CD4-positive, alpha-beta T cell treated with Interleukin-15 for 1 hour (primary cell): ENCODE results near the gene CCNJL.
"Not testable (repeated sequence)": the region's sequence is repeated elsewhere in the genome, so short reads cannot be mapped to it uniquely, and the experiment has no call there.

ENCODE experiments used
- DNase-seq: peaks from one replicate; pipeline ENCODE4 v3.0.0-alpha.2; 2020

The CCNJL gene

DNA sequence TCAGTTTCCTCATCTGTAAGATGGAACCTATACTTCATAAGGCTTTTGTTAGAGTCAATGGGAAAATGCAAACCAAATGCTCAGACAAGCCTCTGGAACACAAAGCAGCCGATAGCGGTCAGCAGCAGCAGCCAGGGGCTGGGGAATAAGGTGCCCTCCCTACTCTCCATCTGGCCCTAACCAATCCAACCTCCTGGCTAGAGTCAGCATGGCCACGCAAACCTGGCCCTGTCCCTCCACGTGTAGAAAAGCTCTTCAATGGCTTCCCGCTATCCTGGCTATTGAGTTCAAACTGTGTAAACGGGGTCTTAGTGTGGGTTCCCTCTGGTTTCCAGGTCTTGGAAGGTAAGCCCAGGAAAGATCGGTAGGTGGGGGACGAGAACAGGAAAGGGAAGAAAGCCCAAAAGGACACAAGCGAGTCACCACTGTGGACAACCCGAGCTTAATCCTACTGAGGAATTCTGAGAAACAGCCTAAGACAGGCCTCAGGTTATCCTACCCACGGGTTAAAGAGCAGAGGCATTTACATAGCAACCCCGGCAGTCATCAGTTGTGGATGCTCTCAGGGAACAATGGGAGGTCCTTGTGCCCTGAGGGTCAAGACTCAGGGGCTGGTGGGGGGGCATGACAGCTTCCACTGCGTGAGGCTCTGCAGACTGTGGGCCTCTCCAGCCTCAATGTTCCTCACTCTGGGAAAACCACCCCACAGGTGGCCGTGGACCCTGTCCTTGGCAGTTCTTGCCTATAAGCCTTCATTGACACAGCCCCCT is 52.2 kb downstream of the CCNJL start:
- DNase-seq: no peak

GRCh38 chr5:160259341-160259740 is 53.0 kb downstream of the CCNJL start:
- DNase-seq: no peak

DNA sequence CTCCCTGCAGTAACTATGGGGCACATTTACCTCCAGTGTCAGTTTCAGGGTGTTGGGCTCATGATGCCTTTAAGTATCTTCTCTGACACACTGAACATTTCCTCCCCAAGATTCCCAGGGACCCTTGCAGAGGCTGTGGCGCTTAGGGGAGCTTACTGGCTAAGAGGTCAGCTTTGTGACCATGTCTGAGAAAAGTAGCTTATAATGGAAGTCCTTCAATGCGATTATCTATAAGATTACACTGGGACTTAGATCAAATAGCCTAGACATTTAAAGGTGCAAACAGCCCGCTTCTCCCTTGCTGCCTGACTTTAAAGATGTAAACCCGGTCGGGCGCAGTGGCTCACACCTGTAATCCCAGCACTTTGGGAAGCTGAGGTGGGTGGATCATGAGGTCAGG is 57.7 kb downstream of the CCNJL start:
- no peak for DNase-seq

DNA sequence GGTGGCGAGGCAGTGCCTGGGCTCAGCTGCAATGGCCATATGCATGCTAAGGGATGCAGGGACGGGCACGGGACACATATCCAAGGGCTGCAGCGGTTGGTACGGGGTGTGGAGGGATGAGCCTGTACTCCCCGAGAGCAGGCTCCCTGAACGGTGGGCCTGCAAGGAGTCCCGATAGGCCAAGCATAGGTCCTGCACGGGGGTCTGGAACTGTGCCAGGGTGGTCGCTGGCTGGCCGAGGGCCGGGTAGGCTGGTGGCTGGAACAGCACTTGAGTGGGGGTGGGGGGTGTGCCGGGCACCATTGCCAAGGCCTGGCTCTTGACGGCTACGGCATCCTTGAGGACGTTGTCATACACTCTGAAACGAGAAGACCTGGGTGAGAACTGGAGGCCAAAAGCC is 58.9 kb downstream of the CCNJL start:
- DNase-seq: no peak

DNA sequence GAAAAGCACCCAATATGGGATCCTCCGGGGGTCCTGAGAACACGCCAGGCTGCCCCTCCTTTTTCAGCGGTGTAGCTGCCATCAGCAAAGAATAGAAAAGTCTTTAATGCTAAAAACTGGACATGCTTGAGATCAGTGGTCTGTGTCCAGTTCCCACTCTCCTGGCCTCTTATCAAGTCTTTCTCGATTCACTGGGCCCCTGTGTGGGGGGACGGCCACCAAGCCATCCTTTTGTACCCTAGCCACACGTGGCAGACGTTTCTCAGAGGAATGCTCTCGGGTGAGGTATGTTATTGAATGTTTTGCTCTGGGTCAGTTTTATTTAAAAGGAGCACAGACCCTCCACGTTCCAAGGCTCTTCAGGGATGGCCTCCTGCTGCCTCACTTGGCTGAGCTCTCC is 59.4 kb downstream of the CCNJL start:
- DNase-seq: no peak

GRCh38 chr5:160251406-160252155 is 60.8 kb downstream of the CCNJL start:
- no peak for DNase-seq

DNA sequence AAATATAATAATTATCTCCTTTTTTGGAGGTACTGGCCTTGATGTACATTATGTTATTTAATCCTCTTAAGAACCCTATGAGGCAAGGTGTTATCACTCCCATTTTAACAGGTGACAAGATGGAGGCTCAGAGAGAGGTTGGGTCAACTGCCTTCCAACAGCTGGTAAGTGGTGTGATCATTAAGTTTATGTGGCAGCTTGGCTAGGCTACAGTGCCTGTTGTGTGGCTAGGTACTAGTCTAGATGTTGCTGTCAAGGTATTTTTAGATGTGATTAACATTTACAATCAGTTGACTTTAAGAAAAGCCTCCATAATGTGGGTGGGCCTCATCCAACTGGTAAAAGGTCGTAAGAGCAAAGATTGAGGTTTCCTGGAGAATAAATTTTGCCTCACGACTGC is 61.5 kb downstream of the CCNJL start:
- DNase-seq: no peak

DNA sequence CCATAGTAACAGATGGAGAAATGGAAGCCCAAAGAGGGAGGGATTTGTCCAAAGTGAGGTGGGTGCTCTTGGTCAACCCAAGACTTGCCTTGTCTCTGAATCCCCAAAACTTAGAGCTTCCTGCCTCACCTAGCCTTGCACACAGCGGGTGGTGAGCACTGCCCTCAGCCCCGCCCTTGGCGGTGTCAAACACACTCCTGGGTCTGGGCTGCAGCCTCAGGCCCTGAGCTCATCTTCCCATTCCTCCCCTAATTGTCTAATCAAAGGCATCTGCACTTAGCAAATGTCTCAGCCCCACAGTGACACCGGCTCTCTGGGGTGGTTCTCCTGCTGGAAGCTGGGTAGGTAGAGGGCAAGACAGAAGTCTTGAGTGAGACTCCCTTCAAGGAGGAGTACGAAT is 62.1 kb downstream of the CCNJL start:
- DNase-seq: no peak

DNA sequence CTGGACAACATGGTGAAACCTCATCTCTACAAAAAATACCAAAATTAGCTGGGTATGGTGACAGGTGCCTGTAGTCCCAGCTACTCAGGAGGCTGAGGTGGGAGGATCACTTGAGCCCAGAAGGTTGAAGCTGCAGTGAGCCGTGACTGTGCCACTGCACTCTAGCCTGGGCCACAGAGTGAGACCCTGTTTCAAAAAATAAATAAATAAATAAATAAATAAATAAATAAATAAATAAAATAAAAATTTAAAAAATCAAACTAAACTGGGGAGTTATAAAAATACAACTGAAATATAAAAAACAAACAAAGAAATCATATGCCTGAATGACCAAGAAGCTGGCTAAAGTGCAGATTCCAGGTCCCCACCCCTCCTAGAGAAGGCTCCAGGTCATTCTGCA is 62.8 kb downstream of the CCNJL start:
- not testable (repeated sequence) for DNase-seq

- no peak for DNase-seq
Measured at GRCh38 chr5:160245506-160246086, 66.8 kb downstream of the CCNJL start.

DNA sequence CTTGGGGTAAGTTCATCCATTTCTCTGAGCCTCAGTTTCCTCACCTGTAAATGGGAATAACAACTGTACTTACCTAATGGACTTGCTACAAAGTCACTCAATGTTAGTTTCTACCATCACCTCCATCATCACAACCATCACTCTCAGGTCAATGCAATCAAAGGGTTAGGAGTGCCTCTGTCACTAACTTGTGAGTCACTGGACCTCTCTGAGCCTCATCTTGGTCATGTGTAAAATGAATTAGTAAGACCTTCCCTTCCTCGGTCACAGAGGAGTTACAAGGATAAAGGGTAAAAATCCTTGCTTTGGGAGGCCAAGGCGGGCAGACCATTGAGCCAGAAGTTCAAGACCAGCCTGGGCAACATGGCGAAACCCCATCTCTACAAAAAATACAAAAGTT is 70.2 kb downstream of the CCNJL start:
- no peak for DNase-seq

GRCh38 chr5:160240350-160240749 is 72.0 kb downstream of the CCNJL start:
- DNase-seq: no peak

GRCh38 chr5:160237571-160238093 is 74.7 kb downstream of the CCNJL start:
- no peak for DNase-seq

GRCh38 chr5:160235731-160236130 is 76.6 kb downstream of the CCNJL start:
- no peak for DNase-seq

- no peak for DNase-seq
Measured at GRCh38 chr5:160233215-160233614, 79.1 kb downstream of the CCNJL start.

DNA sequence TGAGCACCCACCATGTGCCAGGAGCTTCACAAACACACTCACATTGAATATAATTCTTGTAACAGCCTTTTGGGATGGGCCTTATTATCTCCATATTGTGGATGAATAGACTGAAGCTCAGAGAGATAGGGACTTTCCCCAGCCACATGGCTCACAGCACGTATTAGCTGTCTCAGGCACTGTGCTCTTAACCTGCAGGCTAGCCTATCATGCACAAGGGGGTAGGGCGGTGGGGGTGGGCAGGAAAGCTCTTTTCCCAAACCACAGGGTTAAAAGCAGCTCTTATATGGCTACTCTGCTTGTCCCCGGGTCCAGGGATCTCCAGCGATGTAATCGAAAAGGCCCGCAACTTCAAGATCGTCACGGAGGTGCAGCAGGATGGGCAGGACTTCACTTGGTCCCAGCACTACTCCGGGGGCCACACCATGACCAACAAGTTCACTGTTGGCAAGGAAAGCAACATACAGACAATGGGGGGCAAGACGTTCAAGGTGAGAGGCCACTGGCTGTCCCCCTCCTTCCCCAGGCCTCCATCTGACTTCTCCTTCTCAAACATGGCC is 80.5 kb downstream of the CCNJL start:
- no peak for DNase-seq

GRCh38 chr5:160230686-160231527 is 81.5 kb downstream of the CCNJL start:
- DNase-seq: peak; percentile 37

DNA sequence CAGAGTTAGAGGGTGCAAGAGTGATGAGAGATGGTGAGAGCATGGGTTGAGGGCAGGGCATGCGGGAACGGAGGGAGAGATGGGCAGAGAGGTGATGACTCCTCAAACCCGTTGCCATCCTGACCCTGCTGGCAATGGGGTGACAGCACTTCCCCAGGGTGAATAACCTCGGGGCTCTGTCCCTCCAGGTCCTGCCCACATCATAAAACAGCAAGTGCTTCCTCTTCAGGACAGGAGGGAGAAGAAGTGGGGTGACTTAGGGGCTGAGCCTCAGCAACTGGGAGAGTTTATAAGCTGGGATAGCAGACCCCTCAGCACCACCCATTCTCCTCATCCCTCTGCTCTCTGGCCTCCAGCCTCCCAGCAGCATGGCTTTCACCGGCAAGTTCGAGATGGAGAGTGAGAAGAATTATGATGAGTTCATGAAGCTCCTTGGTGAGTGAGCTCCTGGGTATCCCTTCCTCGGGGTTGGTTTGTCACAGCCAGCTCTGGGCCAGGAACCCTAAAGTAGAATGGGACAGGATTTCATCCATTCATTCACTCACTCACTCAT is 83.1 kb downstream of the CCNJL start, which contains the start of gene FABP6:
Gene FABP6, plus strand, starts transcription at position 317 of the 553 bp plus-strand sequence. Its CDS starts 52 bp downstream, at position 369.
- DNase-seq: no peak

DNA sequence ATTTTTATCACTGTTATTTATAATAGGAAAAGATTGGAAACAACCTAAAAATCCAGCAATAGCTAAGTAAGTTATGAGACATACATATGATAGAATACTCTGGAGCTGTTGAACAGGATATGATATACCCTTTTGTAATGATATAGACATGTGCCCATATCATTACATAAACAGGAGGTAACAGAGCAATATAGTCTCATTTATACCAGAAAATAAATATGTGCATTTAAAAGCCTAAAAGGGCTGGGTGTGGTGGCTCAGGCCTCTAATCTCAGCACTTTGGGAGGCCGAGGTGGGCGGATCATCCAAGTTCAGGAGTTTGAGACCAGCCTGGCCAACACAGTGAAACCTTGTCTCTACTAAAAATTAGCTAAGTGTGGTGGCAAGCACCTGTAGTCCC is 85.4 kb downstream of the CCNJL start:
- no peak for DNase-seq

GRCh38 chr5:160221082-160221481 is 91.3 kb downstream of the CCNJL start:
- DNase-seq: no peak

- DNase-seq: no peak
Measured at GRCh38 chr5:160219356-160219755, 93.0 kb downstream of the CCNJL start.

GRCh38 chr5:160213537-160213936 is 98.8 kb downstream of the CCNJL start:
- DNase-seq: no peak
